Measurements from ENCODE around the gene ABCB8.
A peak's percentile ranks its signal among the peaks of the same experiment; 100 is the strongest.

The ABCB8 gene

GRCh38 chr7:151028131-151028947 lies at the start of gene ABCB8:
TSS of gene ABCB8 (plus strand) at chr7:151028450. CDS start at chr7:151028516, 66 bp downstream.
- DNase-seq (ENCODE audit: low spot score), result peak; percentile 100

GRCh38 chr7:150979713-150980390 lies 48.4 kb upstream of the ABCB8 start:
- DNase-seq (ENCODE audit: low spot score), result peak; percentile 52

- no peak for DNase-seq (ENCODE audit: low spot score)
These were observed 47.6 kb upstream of the ABCB8 start for GRCh38 chr7:150980663-150981062.

GRCh38 chr7:150981644-150982043 lies 46.6 kb upstream of the ABCB8 start:
- no peak for DNase-seq (ENCODE audit: low spot score)

- DNase-seq (ENCODE audit: low spot score), result no peak
These were observed 45.9 kb upstream of the ABCB8 start for GRCh38 chr7:150982351-150982750.

GRCh38 chr7:150983893-150984368 lies 44.3 kb upstream of the ABCB8 start:
- peak; percentile 58 for DNase-seq (ENCODE audit: low spot score)

- DNase-seq (ENCODE audit: low spot score), result peak; percentile 77
These were observed 42.1 kb upstream of the ABCB8 start for GRCh38 chr7:150986099-150986512.

- DNase-seq (ENCODE audit: low spot score), result no peak
These were observed 41.7 kb upstream of the ABCB8 start for GRCh38 chr7:150986556-150986955.

GRCh38 chr7:150988230-150989226 lies 39.7 kb upstream of the ABCB8 start:
- no peak for DNase-seq (ENCODE audit: low spot score)

- no peak for DNase-seq (ENCODE audit: low spot score)
These were observed 38.8 kb upstream of the ABCB8 start for GRCh38 chr7:150989456-150989855.

GRCh38 chr7:150990416-150991186 lies 37.6 kb upstream of the ABCB8 start, which contains the start of gene NOS3:
TSS of gene NOS3 (plus strand) at chr7:150991017. CDS start at chr7:150993804, 2,787 bp downstream.
- peak; percentile 74 for DNase-seq (ENCODE audit: low spot score)

GRCh38 chr7:150992051-150992640 lies 36.1 kb upstream of the ABCB8 start:
- no peak for DNase-seq (ENCODE audit: low spot score)

- DNase-seq (ENCODE audit: low spot score), result peak; percentile 58
These were observed 35.4 kb upstream of the ABCB8 start for GRCh38 chr7:150992833-150993302.

- DNase-seq (ENCODE audit: low spot score), result no peak
These were observed 34.7 kb upstream of the ABCB8 start for GRCh38 chr7:150993511-150993910.

- no peak for DNase-seq (ENCODE audit: low spot score)
These were observed 34.0 kb upstream of the ABCB8 start for GRCh38 chr7:150994141-150994837.

GRCh38 chr7:150994838-150995510 lies 33.3 kb upstream of the ABCB8 start:
- no peak for DNase-seq (ENCODE audit: low spot score)

GRCh38 chr7:150996376-150997074 lies 31.7 kb upstream of the ABCB8 start:
- no peak for DNase-seq (ENCODE audit: low spot score)

- DNase-seq (ENCODE audit: low spot score), result no peak
These were observed 31.2 kb upstream of the ABCB8 start for GRCh38 chr7:150997075-150997511.

GRCh38 chr7:150997817-150998216 lies 30.4 kb upstream of the ABCB8 start:
- DNase-seq (ENCODE audit: low spot score), result no peak
